ENCODE data around the gene GLCE.
A peak's percentile ranks its signal among the peaks of the same experiment; 100 is the strongest.

The GLCE gene

GRCh38 chr15:69210574-69210973, 50.1 kb downstream of the GLCE start:
- DNase-seq, result no peak

- no peak for DNase-seq
Measured at GRCh38 chr15:69213786-69214185, 53.4 kb downstream of the GLCE start.

- no peak for DNase-seq
Measured at GRCh38 chr15:69215314-69216035, 55.0 kb downstream of the GLCE start.

- no peak for DNase-seq
Measured at GRCh38 chr15:69217381-69217780, 56.9 kb downstream of the GLCE start.

GRCh38 chr15:69219690-69220089, 59.3 kb downstream of the GLCE start:
- DNase-seq, result no peak

- DNase-seq, result no peak
Measured at GRCh38 chr15:69222002-69222474, 61.6 kb downstream of the GLCE start.

GRCh38 chr15:69223083-69223813, 62.8 kb downstream of the GLCE start:
- no peak for DNase-seq

- DNase-seq, result no peak
Measured at GRCh38 chr15:69224383-69224782, 63.9 kb downstream of the GLCE start.

- no peak for DNase-seq
Measured at GRCh38 chr15:69225355-69226022, 65.1 kb downstream of the GLCE start.

- DNase-seq, result no peak
Measured at GRCh38 chr15:69226023-69226355, 65.6 kb downstream of the GLCE start.

- DNase-seq, result no peak
Measured at GRCh38 chr15:69232144-69232543, 71.7 kb downstream of the GLCE start.

- DNase-seq, result no peak
Measured at GRCh38 chr15:69232765-69233164, 72.3 kb downstream of the GLCE start.

GRCh38 chr15:69234676-69235075, 74.2 kb downstream of the GLCE start:
- no peak for DNase-seq

- DNase-seq, result no peak
Measured at GRCh38 chr15:69236505-69236904, 76.1 kb downstream of the GLCE start.

- DNase-seq, result no peak
Measured at GRCh38 chr15:69237718-69238117, 77.3 kb downstream of the GLCE start.

GRCh38 chr15:69244798-69245197, 84.4 kb downstream of the GLCE start:
- DNase-seq, result no peak

GRCh38 chr15:69253156-69253555, 92.7 kb downstream of the GLCE start:
- peak; percentile 67 for DNase-seq

- peak; percentile 2 for DNase-seq
Measured at GRCh38 chr15:69265347-69265955, 105.0 kb downstream of the GLCE start.

- DNase-seq, result no peak
Measured at GRCh38 chr15:69271217-69271616, 110.8 kb downstream of the GLCE start.

- DNase-seq, result no peak
Measured at GRCh38 chr15:69272139-69272538, 111.7 kb downstream of the GLCE start.

GRCh38 chr15:69272891-69273290, 112.5 kb downstream of the GLCE start:
- DNase-seq, result no peak

GRCh38 chr15:69275074-69275670, 114.7 kb downstream of the GLCE start:
- DNase-seq, result no peak

- DNase-seq, result no peak
Measured at GRCh38 chr15:69275933-69276560, 115.6 kb downstream of the GLCE start.

Measured in NCI-H1092 treated with DMSO at 0.1 percent for 48 hours (cell line).